ENCODE measurements around the gene DDX25. TPM values are rescaled to one million over a fixed set of nuclear protein-coding genes. Genes with fewer than 3 reads are reported as not detected.

DDX25 gene
- total RNA-seq, 1 donor, result not detected

- no peak overlapping the region for H3K4me3 ChIP-seq (ENCODE audit: low read depth, low read length)
- TF ChIP-seq CTCF (IDR thresholded peaks at IDR 0.05; ENCODE audit: insufficient read depth, low read depth, low read length), result no peak
- no peak for DNase-seq (ENCODE audit: low read depth)
These were observed 45.8 kb downstream of the DDX25 start for GRCh38 chr11:125950178-125950490.

GRCh38 chr11:125950696-125951651, 46.7 kb downstream of the DDX25 start:
- H3K4me3 ChIP-seq (ENCODE audit: low read depth, low read length), result no peak overlapping the region
- no peak for TF ChIP-seq CTCF (IDR thresholded peaks at IDR 0.05; ENCODE audit: insufficient read depth, low read depth, low read length)
- peak; percentile 72 for DNase-seq (ENCODE audit: low read depth)

- no peak overlapping the region for H3K4me3 ChIP-seq (ENCODE audit: low read depth, low read length)
- no peak for DNase-seq (ENCODE audit: low read depth)
- no peak for TF ChIP-seq CTCF (IDR thresholded peaks at IDR 0.05; ENCODE audit: insufficient read depth, low read depth, low read length)
These were observed 47.4 kb downstream of the DDX25 start for GRCh38 chr11:125951731-125952130.

- TF ChIP-seq CTCF (IDR thresholded peaks at IDR 0.05; ENCODE audit: insufficient read depth, low read depth, low read length), result no peak
- DNase-seq (ENCODE audit: low read depth), result no peak
- no peak overlapping the region for H3K4me3 ChIP-seq (ENCODE audit: low read depth, low read length)
These were observed 48.3 kb downstream of the DDX25 start for GRCh38 chr11:125952559-125952958.

DNA sequence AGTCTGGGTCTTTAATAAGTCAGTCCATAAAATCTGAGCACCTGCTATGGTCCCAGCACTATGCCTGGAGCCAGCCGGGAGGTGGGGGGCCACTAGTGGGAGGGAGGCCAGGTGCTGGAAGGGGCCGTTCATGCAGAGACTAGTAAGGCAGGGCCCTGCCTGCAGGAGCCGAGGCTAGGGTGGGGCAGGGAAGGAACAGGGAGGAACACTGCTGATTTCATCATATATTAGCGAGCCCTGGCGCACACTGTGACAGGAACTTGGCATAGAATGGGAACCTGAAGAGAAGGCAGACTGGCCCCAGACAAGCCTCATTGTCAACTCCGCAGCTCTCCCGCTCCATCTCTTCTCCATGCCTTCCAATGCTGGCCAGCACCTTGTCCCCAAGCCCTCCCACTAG, 48.7 kb downstream of the DDX25 start:
- TF ChIP-seq CTCF (IDR thresholded peaks at IDR 0.05; ENCODE audit: insufficient read depth, low read depth, low read length), result no peak
- no peak for DNase-seq (ENCODE audit: low read depth)
- no peak overlapping the region for H3K4me3 ChIP-seq (ENCODE audit: low read depth, low read length)

- H3K4me3 ChIP-seq (ENCODE audit: low read depth, low read length), result no peak overlapping the region
- no peak for DNase-seq (ENCODE audit: low read depth)
- no peak for TF ChIP-seq CTCF (IDR thresholded peaks at IDR 0.05; ENCODE audit: insufficient read depth, low read depth, low read length)
These were observed 49.2 kb downstream of the DDX25 start for GRCh38 chr11:125953401-125953935.
